Vagina (tissue), 2 donors: Measurements from ENCODE around the gene IFNK.

Source experiments
- CTCF ChIP-seq, 3 experiments: fragments of 450-650 bp in 2 of 3; fragments of 200-600 bp in 1 of 3; sonication (generic) in 1 of 3; IDR thresholded peaks; one replicate each; pipeline ENCODE4 v1.5.1; 2017 to 2019; ENCODE audit warnings: antibody characterized with exemption in 3 of 3, mild to moderate bottlenecking in 2 of 3, moderate library complexity in 2 of 3
- POLR2A ChIP-seq, 2 donors: fragments of 450-650 bp; IDR thresholded peaks; one replicate each; pipeline ENCODE4 v1.6.1; 2017; ENCODE audit warnings: antibody characterized with exemption in 2 of 2, mild to moderate bottlenecking in 2 of 2, moderate library complexity in 2 of 2
- POLR2AphosphoS5 ChIP-seq, 2 donors: sonication (generic); formaldehyde crosslinking; IDR thresholded peaks; one replicate each; pipeline ENCODE4 v1.9.0; 2017; ENCODE audit warnings: antibody characterized with exemption in 2 of 2, mild to moderate bottlenecking in 2 of 2, low read depth in 1 of 2; ENCODE audit not compliant: insufficient read depth in 1 of 2

- TF ChIP-seq POLR2AphosphoS5 (IDR thresholded peaks at IDR 0.05; ENCODE audit: insufficient read depth in 1 of 2, low read depth in 1 of 2), result peak in 1 of 2 donors; percentile 54
- TF ChIP-seq CTCF (IDR thresholded peaks at IDR 0.05), result no peak
- no peak for TF ChIP-seq POLR2A (IDR thresholded peaks at IDR 0.05)
Observed at GRCh38 chr9:27545471-27545870, 21.4 kb downstream of the IFNK start.
